Stimulated activated CD4-positive, alpha-beta T cell treated with anti-CD3 and anti-CD28 coated beads, Interleukin-15, amount 100 ng/mL, for 48 hours (primary cell): Measurements from ENCODE around the gene MCC.
A peak's percentile ranks its signal among the peaks of the same experiment; 100 is the strongest.

ENCODE experiments used
- DNase-seq, 2 donors: peaks; one replicate each; pipeline ENCODE4 v3.0.0-alpha.2; 2020; ENCODE audit warnings: low read depth in 2 of 2

The MCC gene

DNA sequence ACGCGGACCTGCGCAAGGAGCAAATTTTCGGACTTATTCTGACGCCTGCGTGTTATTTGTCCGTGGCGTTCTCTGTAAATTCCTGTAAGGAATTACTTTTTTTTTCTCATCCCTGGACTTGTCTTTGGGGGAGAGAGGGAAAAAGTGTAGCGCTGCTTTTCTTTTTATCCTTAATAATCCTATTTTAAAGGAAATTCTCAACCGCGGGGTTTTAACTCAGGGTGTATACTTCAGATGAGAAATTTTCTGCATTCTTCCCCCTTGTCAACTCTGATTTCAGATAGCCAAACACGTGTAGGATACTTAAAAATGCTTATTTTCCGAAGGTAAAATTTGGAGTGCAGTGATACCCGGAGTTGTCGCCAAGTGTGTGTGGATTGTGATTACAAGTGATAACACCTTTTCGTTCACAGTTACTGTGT is 510.8 kb downstream of the MCC start:
- no peak for DNase-seq

DNA sequence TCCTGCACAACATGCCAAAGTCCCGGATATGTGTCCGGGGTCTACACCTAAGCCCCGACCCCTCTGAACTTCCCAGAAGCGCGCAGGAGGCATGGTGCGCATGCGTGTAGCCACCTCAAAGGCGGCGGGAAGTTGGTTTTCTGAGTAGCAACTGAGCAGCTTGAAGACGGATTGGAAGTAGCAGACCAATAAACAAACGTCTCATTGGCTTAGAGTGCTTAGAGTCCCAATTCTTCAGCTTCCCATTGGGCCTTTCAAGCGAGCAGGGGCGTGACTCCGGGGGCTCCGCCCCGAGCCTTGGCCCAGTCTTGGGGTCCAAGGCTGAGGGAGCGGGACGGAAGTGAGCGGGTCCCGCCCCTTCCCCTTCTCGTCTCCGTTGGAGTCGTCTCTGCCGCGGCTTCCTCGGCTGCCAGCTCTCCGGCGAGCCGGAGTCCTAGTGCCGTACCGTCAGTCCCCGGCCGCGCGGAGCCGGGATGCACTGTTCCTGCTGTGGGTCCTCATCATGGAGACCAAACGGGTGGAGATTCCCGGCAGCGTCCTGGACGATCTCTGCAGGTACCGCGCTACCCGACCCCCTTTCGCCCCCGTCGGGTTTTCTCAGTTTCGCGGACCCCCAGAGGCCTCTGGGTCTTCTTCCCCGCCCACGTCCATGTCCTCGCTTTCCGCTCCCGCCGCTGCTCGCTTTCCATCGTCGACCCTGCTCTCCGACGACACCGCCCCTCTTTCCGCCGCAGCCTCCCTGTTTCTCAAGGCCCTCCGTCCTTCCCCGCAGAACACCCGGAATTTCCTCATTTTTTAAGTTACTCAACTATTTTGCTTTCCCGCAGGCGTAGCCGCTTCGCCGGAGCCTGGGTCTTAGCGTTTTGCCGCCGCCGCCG is 511.6 kb downstream of the MCC start, which contains the start of gene DCP2:
Gene DCP2 (plus strand): TSS at position 367 of the 878 bp plus-strand sequence. CDS start 136 bp downstream, at position 503.
- DNase-seq = peak; percentile 89 to 94

DNA sequence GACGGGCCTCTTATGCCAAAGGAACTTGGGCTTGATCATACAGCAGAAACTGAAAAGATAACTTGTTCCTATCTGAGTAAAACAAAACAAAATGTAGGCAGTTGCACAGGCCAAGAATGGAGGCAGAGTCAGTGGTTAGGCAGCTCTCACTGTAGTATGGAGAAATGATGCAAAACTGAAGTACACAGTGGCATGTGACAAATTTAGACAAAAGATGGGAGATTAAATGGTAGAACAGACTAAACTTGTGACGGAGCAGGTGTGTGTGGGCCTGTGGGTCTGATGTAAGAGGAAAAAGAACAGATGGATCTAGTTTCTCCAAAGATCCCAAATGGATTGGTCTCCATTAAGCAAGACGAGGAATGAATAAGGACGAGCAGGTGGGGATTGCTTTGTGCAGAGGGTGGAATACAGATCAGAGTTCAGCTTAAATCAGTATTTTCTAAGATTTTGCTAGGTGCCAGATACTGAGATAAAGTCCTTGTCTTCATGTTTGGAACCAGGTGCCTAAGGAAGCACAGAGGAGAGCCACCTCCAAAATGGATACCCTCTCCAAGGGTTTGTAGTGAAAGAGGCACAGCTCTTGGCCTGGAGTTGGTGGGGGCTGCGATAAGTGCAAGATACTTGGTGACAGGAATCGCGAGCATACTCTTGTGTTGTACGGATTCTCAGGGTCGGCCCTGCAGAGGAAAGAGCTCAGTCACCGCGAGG is 512.4 kb downstream of the MCC start:
- DNase-seq = peak in 1 of 2 donors; percentile 16

- no peak for DNase-seq
Observed at GRCh38 chr5:112974901-112975300, 513.4 kb downstream of the MCC start.

DNA sequence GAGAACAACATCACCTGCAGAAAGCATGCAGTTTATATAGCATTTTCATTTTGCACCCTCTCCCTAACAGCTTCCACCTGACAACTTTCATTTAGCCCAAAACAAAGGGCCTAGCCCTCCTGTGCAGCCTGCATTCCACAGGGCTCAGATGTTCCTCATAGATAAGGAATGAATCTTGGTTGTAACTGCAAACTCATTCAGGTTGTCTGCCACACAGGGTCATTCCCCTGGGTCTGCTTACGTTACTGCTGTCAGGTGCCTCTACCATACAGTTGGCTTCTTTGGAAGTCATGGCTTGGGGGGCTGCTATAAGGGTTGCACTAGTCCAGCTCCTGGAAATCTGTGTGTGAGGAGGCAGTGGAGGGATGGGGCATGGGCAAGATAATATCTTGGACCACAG is 514.3 kb downstream of the MCC start:
- DNase-seq = no peak

- DNase-seq = no peak
Observed at GRCh38 chr5:112973036-112973435, 515.2 kb downstream of the MCC start.
